Measurements from ENCODE around the gene PRKD1.
"Not testable (repeated sequence)": the region's sequence is repeated elsewhere in the genome, so short reads cannot be mapped to it uniquely, and the experiment has no call there.

The PRKD1 gene

DNA sequence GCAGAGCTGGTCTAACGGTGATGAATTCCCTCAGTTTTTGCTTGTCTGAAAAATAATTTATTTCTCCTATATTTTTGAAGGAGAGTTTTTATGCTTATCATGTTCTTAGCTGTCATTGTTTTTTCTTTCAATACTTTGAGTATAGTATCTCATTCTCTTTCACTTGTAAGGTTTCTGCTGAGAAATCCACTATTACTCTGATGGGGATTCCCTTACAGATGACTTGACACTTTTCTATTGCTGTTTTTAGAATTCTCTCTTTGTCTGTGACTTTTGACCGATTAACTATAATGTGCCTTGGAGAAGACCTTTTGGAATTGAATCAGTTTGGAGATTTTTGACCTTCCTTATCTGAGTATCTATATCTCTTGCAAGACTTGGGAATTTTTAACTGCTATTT lies 139.6 kb downstream of the PRKD1 start:
- Histone ChIP-seq H3K4me1 (ENCODE audit: insufficient read depth, low read length, severe bottlenecking) (no peaks in the 10 kb centered on the region), H3K4me2 (ENCODE audit: low read length) (no peak overlapping the region), H4K20me1 (ENCODE audit: insufficient read depth, low read length) (no peaks in the 10 kb centered on the region), H3K4me3 (ENCODE audit: low read depth, low read length, poor library complexity, severe bottlenecking) (no peak overlapping the region), H3K79me2 (ENCODE audit: insufficient read depth, low read length) (no peaks in the 10 kb centered on the region), H3K9ac (ENCODE audit: low read length) (no peak overlapping the region), H2AFZ (ENCODE audit: low read length) (no peak overlapping the region), H3K27me3 (ENCODE audit: insufficient read depth, low read length) (no peaks in the 10 kb centered on the region), H3K27ac (ENCODE audit: low read depth, low read length, poor library complexity, severe bottlenecking) (no peak overlapping the region), H3K36me3 (ENCODE audit: insufficient read depth, low read length) (no peaks in the 10 kb centered on the region), H3F3A (ENCODE audit: insufficient read depth, low read length) (no peaks in the 10 kb centered on the region), H3K9me3 (ENCODE audit: low read length) (no peaks in the 10 kb centered on the region), H3K9me2 (ENCODE audit: low read depth, low read length) (no peaks in the 10 kb centered on the region)
- TF ChIP-seq, protein P1, sequence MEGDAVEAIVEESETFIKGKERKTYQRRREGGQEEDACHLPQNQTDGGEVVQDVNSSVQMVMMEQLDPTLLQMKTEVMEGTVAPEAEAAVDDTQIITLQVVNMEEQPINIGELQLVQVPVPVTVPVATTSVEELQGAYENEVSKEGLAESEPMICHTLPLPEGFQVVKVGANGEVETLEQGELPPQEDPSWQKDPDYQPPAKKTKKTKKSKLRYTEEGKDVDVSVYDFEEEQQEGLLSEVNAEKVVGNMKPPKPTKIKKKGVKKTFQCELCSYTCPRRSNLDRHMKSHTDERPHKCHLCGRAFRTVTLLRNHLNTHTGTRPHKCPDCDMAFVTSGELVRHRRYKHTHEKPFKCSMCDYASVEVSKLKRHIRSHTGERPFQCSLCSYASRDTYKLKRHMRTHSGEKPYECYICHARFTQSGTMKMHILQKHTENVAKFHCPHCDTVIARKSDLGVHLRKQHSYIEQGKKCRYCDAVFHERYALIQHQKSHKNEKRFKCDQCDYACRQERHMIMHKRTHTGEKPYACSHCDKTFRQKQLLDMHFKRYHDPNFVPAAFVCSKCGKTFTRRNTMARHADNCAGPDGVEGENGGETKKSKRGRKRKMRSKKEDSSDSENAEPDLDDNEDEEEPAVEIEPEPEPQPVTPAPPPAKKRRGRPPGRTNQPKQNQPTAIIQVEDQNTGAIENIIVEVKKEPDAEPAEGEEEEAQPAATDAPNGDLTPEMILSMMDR (IDR thresholded peaks at IDR 0.05; ENCODE audit: low read length) = no peak
- TF ChIP-seq EZH2 (IDR thresholded peaks at IDR 0.05; ENCODE audit: borderline replicate concordance, low read length) = no peak

DNA sequence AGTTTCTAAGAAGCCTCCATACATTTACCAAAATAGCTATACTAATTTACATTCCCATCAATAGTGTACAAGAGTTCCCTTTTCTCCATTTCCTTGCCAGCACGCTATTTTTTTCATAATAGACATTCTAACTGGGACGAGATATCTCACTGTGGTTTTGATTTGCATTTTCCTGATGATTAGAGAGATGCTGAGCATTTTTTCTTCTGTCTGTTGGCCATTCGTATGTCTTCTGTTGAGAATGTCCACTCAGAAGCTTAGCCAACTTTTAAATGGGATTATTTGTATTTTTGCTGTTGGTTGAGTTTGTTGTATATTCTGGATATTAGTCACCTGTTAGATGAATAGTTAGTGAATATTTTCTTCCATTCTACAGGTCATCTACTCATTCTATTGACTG lies 144.1 kb downstream of the PRKD1 start:
- Histone ChIP-seq H3K4me3 (ENCODE audit: low read depth, low read length, poor library complexity, severe bottlenecking) (no peak overlapping the region), H3K9ac (ENCODE audit: low read length) (no peak overlapping the region), H2AFZ (ENCODE audit: low read length) (no peak overlapping the region), H3K9me3 (ENCODE audit: low read length) (no peaks in the 10 kb centered on the region), H3K4me2 (ENCODE audit: low read length) (no peak overlapping the region), H3F3A (ENCODE audit: insufficient read depth, low read length) (no peaks in the 10 kb centered on the region), H3K79me2 (ENCODE audit: insufficient read depth, low read length) (no peaks in the 10 kb centered on the region), H3K4me1 (ENCODE audit: insufficient read depth, low read length, severe bottlenecking) (no peaks in the 10 kb centered on the region), H3K27me3 (ENCODE audit: insufficient read depth, low read length) (no peaks in the 10 kb centered on the region), H3K36me3 (ENCODE audit: insufficient read depth, low read length) (no peaks in the 10 kb centered on the region), H4K20me1 (ENCODE audit: insufficient read depth, low read length) (no peaks in the 10 kb centered on the region), H3K9me2 (ENCODE audit: low read depth, low read length) (no peaks in the 10 kb centered on the region), H3K27ac (ENCODE audit: low read depth, low read length, poor library complexity, severe bottlenecking) (no peak overlapping the region)
- TF ChIP-seq, protein P1 (IDR thresholded peaks at IDR 0.05; ENCODE audit: low read length) = no peak
- TF ChIP-seq EZH2 (IDR thresholded peaks at IDR 0.05; ENCODE audit: borderline replicate concordance, low read length) = no peak

DNA sequence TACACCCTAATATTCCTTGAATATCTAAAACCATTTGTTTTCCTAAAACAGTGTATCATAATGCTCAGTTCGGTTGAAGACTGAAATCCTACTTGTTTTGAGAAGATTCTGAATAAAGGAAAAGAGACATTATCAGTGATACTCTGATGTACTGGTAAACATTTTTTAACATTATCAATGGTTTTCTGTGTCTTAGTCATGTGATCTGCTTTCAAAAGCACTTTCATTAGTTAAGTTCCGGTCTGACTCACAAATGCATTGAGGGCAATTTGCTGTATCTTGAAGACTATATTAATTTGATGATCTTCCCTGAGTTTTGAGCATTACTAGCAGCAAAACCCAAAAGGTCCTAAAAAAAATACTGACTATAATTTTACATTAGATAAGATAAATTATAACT lies 145.6 kb downstream of the PRKD1 start:
- Histone ChIP-seq H3K4me1 (ENCODE audit: insufficient read depth, low read length, severe bottlenecking) (no peaks in the 10 kb centered on the region), H3K4me3 (ENCODE audit: low read depth, low read length, poor library complexity, severe bottlenecking) (no peak overlapping the region), H3K9ac (ENCODE audit: low read length) (no peak overlapping the region), H3K36me3 (ENCODE audit: insufficient read depth, low read length) (no peaks in the 10 kb centered on the region), H3K27ac (ENCODE audit: low read depth, low read length, poor library complexity, severe bottlenecking) (no peak overlapping the region), H4K20me1 (ENCODE audit: insufficient read depth, low read length) (no peaks in the 10 kb centered on the region), H2AFZ (ENCODE audit: low read length) (no peak overlapping the region), H3F3A (ENCODE audit: insufficient read depth, low read length) (no peaks in the 10 kb centered on the region), H3K9me3 (ENCODE audit: low read length) (no peaks in the 10 kb centered on the region), H3K4me2 (ENCODE audit: low read length) (no peak overlapping the region), H3K79me2 (ENCODE audit: insufficient read depth, low read length) (no peaks in the 10 kb centered on the region), H3K9me2 (ENCODE audit: low read depth, low read length) (no peaks in the 10 kb centered on the region), H3K27me3 (ENCODE audit: insufficient read depth, low read length) (no peaks in the 10 kb centered on the region)
- no peak for TF ChIP-seq EZH2 (IDR thresholded peaks at IDR 0.05; ENCODE audit: borderline replicate concordance, low read length)
- TF ChIP-seq, protein P1 (IDR thresholded peaks at IDR 0.05; ENCODE audit: low read length) = no peak

DNA sequence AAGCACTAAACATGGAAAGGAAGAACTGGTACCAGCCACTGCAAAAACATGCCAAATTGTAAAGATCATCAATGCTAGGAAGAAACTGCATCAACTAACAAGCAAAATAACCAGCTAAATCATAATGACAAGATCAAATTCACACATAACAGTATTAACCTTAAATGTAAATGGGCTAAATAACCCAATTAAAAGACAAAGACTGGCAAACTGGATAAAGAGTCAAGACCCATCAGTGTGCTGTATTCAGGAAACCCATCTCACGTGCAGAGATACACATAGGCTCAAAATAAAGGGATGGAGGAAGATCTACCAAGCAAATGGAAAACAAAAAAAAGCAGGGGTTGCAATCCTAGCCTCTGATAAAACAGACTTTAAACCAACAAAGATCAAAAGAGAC lies 150.5 kb downstream of the PRKD1 start:
- not testable (repeated sequence) for H3K27me3 ChIP-seq (ENCODE audit: insufficient read depth, low read length); H3K79me2 ChIP-seq (ENCODE audit: insufficient read depth, low read length); H3K4me1 ChIP-seq (ENCODE audit: insufficient read depth, low read length, severe bottlenecking); H3K36me3 ChIP-seq (ENCODE audit: insufficient read depth, low read length); H3K9me3 ChIP-seq (ENCODE audit: low read length); H3K9ac ChIP-seq (ENCODE audit: low read length); H2AFZ ChIP-seq (ENCODE audit: low read length); H3K4me3 ChIP-seq (ENCODE audit: low read depth, low read length, poor library complexity, severe bottlenecking); H3F3A ChIP-seq (ENCODE audit: insufficient read depth, low read length); H3K27ac ChIP-seq (ENCODE audit: low read depth, low read length, poor library complexity, severe bottlenecking); H3K4me2 ChIP-seq (ENCODE audit: low read length); H3K9me2 ChIP-seq (ENCODE audit: low read depth, low read length); H4K20me1 ChIP-seq (ENCODE audit: insufficient read depth, low read length)
